ENCODE measurements around the gene SELENBP1. TPM values are rescaled to one million over a fixed set of nuclear protein-coding genes. Genes with fewer than 3 reads are reported as not detected.

SELENBP1 gene
- total RNA-seq, 6 experiments from 2014 or later = 83.4 to 423 (median 208) TPM

GRCh38 chr1:151411884-151412283 is 39.4 kb upstream of the SELENBP1 start:
- Histone ChIP-seq H3K36me3 (peaks cover 0 to 86% (median 55%) of the 10 kb centered on the region in 4 donors), H3K27me3 (no peaks in the 10 kb centered on the region), H3K4me1 (no peaks in the 10 kb centered on the region), H3K4me3 (no peak overlapping the region), H3K27ac (no peak overlapping the region), H3K9me3 (no peaks in the 10 kb centered on the region)
- no peak for ATAC-seq
- WGBS (ENCODE audit: insufficient coverage, low coverage, low lambda C conversion rate, missing lambda C conversion rate) = 100% methylated on average over 2 of the region's 2 CpGs
- no peak for DNase-seq
- intact Hi-C loops (cut with DNase I) = loop anchor here in 1 of 2 donors (10.0 kb wide), 1 partner anchor 117 kb away; no protein-coding TSS in a partner anchor
- no peak for TF ChIP-seq POLR2A (IDR thresholded peaks at IDR 0.05)
- TF ChIP-seq CTCF (IDR thresholded peaks at IDR 0.05) = no peak

GRCh38 chr1:151408891-151409290 is 36.4 kb upstream of the SELENBP1 start:
- H3K4me1 ChIP-seq = no peaks in the 10 kb centered on the region
- ATAC-seq (no peak), DNase-seq (no peak)
- intact Hi-C loops (cut with DNase I) = no loop called here
- H3K27me3 ChIP-seq = no peaks in the 10 kb centered on the region
- H3K9me3 ChIP-seq = no peaks in the 10 kb centered on the region
- H3K4me3 ChIP-seq = no peak overlapping the region
- peaks cover 0 to 90% (median 58%) of the 10 kb centered on the region in 4 donors for H3K36me3 ChIP-seq
- no peak overlapping the region for H3K27ac ChIP-seq
- TF ChIP-seq CTCF (IDR thresholded peaks at IDR 0.05) = no peak
- no peak for TF ChIP-seq POLR2A (IDR thresholded peaks at IDR 0.05)

GRCh38 chr1:151407304-151407703 is 34.8 kb upstream of the SELENBP1 start:
- no peak overlapping the region for H3K27ac ChIP-seq
- no peaks in the 10 kb centered on the region for H3K27me3 ChIP-seq
- no peak for ATAC-seq
- H3K4me3 ChIP-seq = no peak overlapping the region
- H3K9me3 ChIP-seq = no peaks in the 10 kb centered on the region
- peaks cover 0 to 5% (median 0%) of the 10 kb centered on the region in 4 donors for H3K4me1 ChIP-seq
- H3K36me3 ChIP-seq = peaks cover 0 to 80% (median 56%) of the 10 kb centered on the region in 4 donors
- no peak for TF ChIP-seq POLR2A (IDR thresholded peaks at IDR 0.05)
- intact Hi-C loops (cut with DNase I) = no loop called here
- DNase-seq = no peak
- WGBS (ENCODE audit: insufficient coverage, low coverage, low lambda C conversion rate, missing lambda C conversion rate) = 100% methylated on average over 1 of the region's 3 CpGs

- no peaks in the 10 kb centered on the region for H3K9me3 ChIP-seq
- DNase-seq = no peak
These were observed 33.7 kb upstream of the SELENBP1 start for GRCh38 chr1:151406176-151406575.

More at GRCh38 chr1:151406176-151406575, 33.7 kb upstream of the SELENBP1 start:
- no peak for ATAC-seq
- H3K36me3 ChIP-seq = peaks cover 0 to 80% (median 56%) of the 10 kb centered on the region in 4 donors
- no peak overlapping the region for H3K4me3 ChIP-seq
- no peaks in the 10 kb centered on the region for H3K27me3 ChIP-seq
- peaks cover 0 to 17% (median 0%) of the 10 kb centered on the region in 4 donors for H3K4me1 ChIP-seq
- 95% methylated on average over 8 of the region's 8 CpGs for WGBS (ENCODE audit: insufficient coverage, low coverage, low lambda C conversion rate, missing lambda C conversion rate)
- H3K27ac ChIP-seq = no peak overlapping the region
- intact Hi-C loops (cut with DNase I) = no loop called here
- TF ChIP-seq POLR2A (IDR thresholded peaks at IDR 0.05) (no peak), CTCF (IDR thresholded peaks at IDR 0.05) (no peak)
